K562 (cell line): ENCODE results near the gene LBHD1. TPM values are rescaled to one million over a fixed set of nuclear protein-coding genes. Genes with fewer than 3 reads are reported as not detected.

Experiments used
- CEBPG ChIP-seq, 3 experiments: fragments of 200-800 bp in 1 of 3; sonication (Bioruptor generic) in 1 of 3; sonication (generic) in 1 of 3; formaldehyde crosslinking in 1 of 3; IDR thresholded peaks in 2 of 3; conservative IDR thresholded peaks in 1 of 3; 2 replicates each; pipeline versions ENCODE4 v1.6.1 to v1.8.0; 2016 to 2022; ENCODE audit warnings: missing compliant biosample characterization in 2 of 3, missing genetic modification characterization in 2 of 3, mild to moderate bottlenecking in 1 of 3, missing genetic modification reagents in 1 of 3
- CTBP1 ChIP-seq: fragments of 450-650 bp; IDR thresholded peaks from 2 replicates; pipeline ENCODE4 v1.6.1; 2016; ENCODE audit warnings: borderline replicate concordance
- DIDO1 ChIP-seq: fragments of 450-650 bp; IDR thresholded peaks from 2 replicates; pipeline ENCODE4 v1.6.1; 2016; ENCODE audit warnings: low read depth, missing biosample characterization, missing genetic modification characterization
- E2F5 ChIP-seq: sonication (generic); formaldehyde crosslinking; IDR thresholded peaks from 2 replicates; pipeline ENCODE4 v1.8.0; 2022; ENCODE audit warnings: mild to moderate bottlenecking, missing genetic modification reagents
- ERF ChIP-seq: fragments of 450-650 bp; formaldehyde crosslinking; IDR thresholded peaks from 2 replicates; pipeline ENCODE4 v1.4.0; 2020; ENCODE audit warnings: mild to moderate bottlenecking, mixed read lengths
- ESRRA ChIP-seq: fragments of 450-650 bp; IDR thresholded peaks from 2 replicates; pipeline ENCODE4 v1.6.1; 2014; ENCODE audit warnings: low read depth, mild to moderate bottlenecking, moderate library complexity, borderline replicate concordance
- GTF3C2 ChIP-seq: IDR thresholded peaks from 3 replicates; pipeline ENCODE4 v1.6.1; 2011; ENCODE audit warnings: borderline replicate concordance, mild to moderate bottlenecking, moderate library complexity; ENCODE audit not compliant: insufficient read length; ENCODE audit errors: extremely low read depth
- HDAC3 ChIP-seq: fragments of 450-650 bp; IDR thresholded peaks from 2 replicates; pipeline ENCODE4 v1.6.1; 2018; ENCODE audit warnings: borderline replicate concordance, mild to moderate bottlenecking, moderate library complexity; ENCODE audit not compliant: partially characterized antibody
- L3MBTL2 ChIP-seq: fragments of 450-650 bp; IDR thresholded peaks from 2 replicates; pipeline ENCODE4 v1.6.1; 2016; ENCODE audit warnings: mild to moderate bottlenecking, moderate library complexity
- NFIC ChIP-seq: fragments of 450-650 bp; IDR thresholded peaks from 2 replicates; pipeline ENCODE4 v1.6.1; 2017; ENCODE audit warnings: mild to moderate bottlenecking, inconsistent platforms
- NR2C2 ChIP-seq, 2 experiments: fragments of 200-800 bp in 1 of 2; sonication (Bioruptor generic) in 1 of 2; sonication (generic) in 1 of 2; formaldehyde crosslinking in 1 of 2; IDR thresholded peaks; 2 replicates each; pipeline versions ENCODE4 v1.6.1 to v1.8.0; 2016 to 2022; ENCODE audit warnings: mild to moderate bottlenecking in 1 of 2, missing compliant biosample characterization in 1 of 2, missing genetic modification characterization in 1 of 2, missing genetic modification reagents in 1 of 2
- PBX2 ChIP-seq, 2 experiments: IDR thresholded peaks in 1 of 2; conservative IDR thresholded peaks in 1 of 2; 2 replicates each; pipeline ENCODE4 v1.6.1; 2016; ENCODE audit warnings: low read depth in 2 of 2, mild to moderate bottlenecking in 1 of 2, missing compliant biosample characterization in 1 of 2, missing genetic modification characterization in 1 of 2, moderate library complexity in 1 of 2
- SMC3 ChIP-seq: conservative IDR thresholded peaks from 2 replicates; pipeline ENCODE4 v1.6.1; 2011; ENCODE audit warnings: low read depth, low read length, improper control_type of control experiment; ENCODE audit not compliant: insufficient read depth
- SRSF3 ChIP-seq: fragments of 200-400 bp; formaldehyde crosslinking; IDR thresholded peaks from 2 replicates; pipeline ENCODE4 v1.6.1; 2016; ENCODE audit warnings: mild to moderate bottlenecking, low read length, moderate library complexity; ENCODE audit not compliant: insufficient read depth
- ZBTB2 ChIP-seq: fragments of 450-650 bp; IDR thresholded peaks from 2 replicates; pipeline ENCODE4 v1.6.1; 2016; ENCODE audit warnings: antibody characterized with exemption
- ZC3H8 ChIP-seq: fragments of 450-650 bp; IDR thresholded peaks from 2 replicates; pipeline ENCODE4 v1.6.1; 2017
- ZNF384 ChIP-seq: IDR thresholded peaks from 2 replicates; pipeline ENCODE4 v1.6.1; 2012; ENCODE audit warnings: low read depth, low read length, improper control_type of control experiment
- polyA plus RNA-seq, 8 experiments: library from polyadenylated mRNA; depleted of rRNA in 4 of 8; stranded (reverse) in 5 of 8; unstranded in 3 of 8; fragments of >200 nt; fragmentation: Nextera tagmentation in 2 of 8; fragmentation: Illumina TruSeq in 1 of 8; extraction: Ambion mirVana in 2 of 8; extraction: Trizol in 1 of 8; gene quantifications; 2 replicates each; pipeline versions ENCODE4 v1.2.1 to v1.2.3, GENCODE V29; 2011 to 2014; ENCODE audit warnings: inconsistent platforms in 1 of 8, missing spikeins in 1 of 8
- total RNA-seq, 7 experiments: library from RNA; depleted of rRNA in 6 of 7; stranded (reverse); fragments of >200 nt in 6 of 7; fragmentation: Illumina TruSeq in 2 of 7; extraction: Trizol in 2 of 7; gene quantifications; 2 replicates each; pipeline versions ENCODE4 v1.2.1 to v1.2.3, GENCODE V29; 2011 to 2021; ENCODE audit warnings: low replicate concordance in 1 of 7

LBHD1 gene
- total and polyA plus RNA-seq, 9 of the 15 experiments (the other 6 are each of a cell fraction or from before 2014, with no cell fraction given), result 2.6 to 28.0 (median 12.5) TPM

GRCh38 chr11:62671608-62672389 is at the start of gene LBHD1, which contains the start of gene UQCC3 (continued):
- TF ChIP-seq CEBPG (CRISPR knock-in tag; IDR thresholded peaks at IDR 0.05), result peak; percentile 24; the same call in 1 of the 2 replicates
- no peak for TF ChIP-seq CEBPG (tag; conservative IDR thresholded peaks at IDR 0.05 in 1 of 2, IDR thresholded peaks at IDR 0.05 in 1 of 2)
- TF ChIP-seq ZBTB2, result 0 out of 2 replicates have a peak, but pooled peaks have one; percentile 7
- no peak; the same call in 1 of the 2 replicates for TF ChIP-seq NR2C2 (CRISPR knock-in tag; IDR thresholded peaks at IDR 0.05)
- peak; percentile 93 for TF ChIP-seq NR2C2 (tag; IDR thresholded peaks at IDR 0.05)
- no peak for TF ChIP-seq SMC3
- peak; percentile 30; the same call in 1 of the 2 replicates for TF ChIP-seq ERF
- TF ChIP-seq CTBP1, result peak; percentile 65; the same call in 1 of the 2 replicates
- 0 out of 2 replicates have a peak, but pooled peaks have one; percentile 15 for TF ChIP-seq SRSF3
- TF ChIP-seq PBX2 (CRISPR knock-in tag; IDR thresholded peaks at IDR 0.05; ENCODE audit: low read depth), result no peak
- TF ChIP-seq PBX2 (tag; conservative IDR thresholded peaks at IDR 0.05; ENCODE audit: low read depth), result no peak
- peak; percentile 64; the same call in 1 of the 2 replicates for TF ChIP-seq L3MBTL2
- TF ChIP-seq ZC3H8, result 0 out of 2 replicates have a peak, but pooled peaks have one; percentile 60
- peak; percentile 27; the same call in 1 of the 2 replicates for TF ChIP-seq ZNF384
- TF ChIP-seq E2F5 (CRISPR knock-in tag), result peak; percentile 79
- TF ChIP-seq DIDO1 (tag), result peak; percentile 75; the same call in 1 of the 2 replicates
- peak; percentile 49; the same call in 1 of the 2 replicates for TF ChIP-seq NFIC
- peak; percentile 82 for TF ChIP-seq HDAC3
- peak; percentile 73; the same call in 1 of the 2 replicates for TF ChIP-seq ESRRA
- no peak for TF ChIP-seq GTF3C2
